Measurements from ENCODE around the gene NOL6.
A peak's percentile ranks its signal among the peaks of the same experiment; 100 is the strongest.

Gene NOL6

DNA sequence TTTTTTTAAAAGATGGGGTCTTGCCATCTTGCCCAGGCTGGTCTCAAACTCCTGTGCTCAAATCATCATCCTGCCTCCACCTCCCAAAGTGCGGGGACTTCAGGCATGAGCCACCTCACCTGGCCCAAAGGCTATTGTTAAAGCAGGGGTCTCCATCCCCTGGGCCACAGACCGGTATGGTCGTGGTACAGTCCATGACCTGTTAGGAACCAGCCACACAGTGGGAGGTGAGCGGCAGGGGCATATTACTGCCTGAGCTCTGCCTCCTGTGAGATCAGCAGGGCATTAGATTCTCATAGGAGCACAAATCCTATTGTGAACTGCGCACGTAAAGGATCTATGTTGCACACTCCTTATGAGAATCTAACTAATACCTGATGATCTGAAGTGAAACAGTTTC, 7.3 kb upstream of the NOL6 start:
- Histone ChIP-seq H2AFZ (ENCODE audit: low read depth, low read length) (no peak overlapping the region), H3K4me2 (ENCODE audit: insufficient read depth, low read length) (no peak overlapping the region), H3K27me3 (ENCODE audit: insufficient read depth, low read length, poor library complexity) (no peaks in the 10 kb centered on the region), H3K79me2 (ENCODE audit: insufficient read depth, low read length) (no peaks in the 10 kb centered on the region), H3K9me3 (ENCODE audit: insufficient read depth, low read length, severe bottlenecking) (no peaks in the 10 kb centered on the region), H3K27ac (ENCODE audit: low read length) (no peak overlapping the region), H3K4me1 (ENCODE audit: insufficient read depth, low read length) (no peaks in the 10 kb centered on the region), H3K9ac (ENCODE audit: low read depth, low read length) (no peak overlapping the region), H3K4me3 (ENCODE audit: low read depth in 1 of 2, low read length in 2 of 2) (no peak overlapping the region), H3K36me3 (ENCODE audit: insufficient read depth, low read length) (no peaks in the 10 kb centered on the region), H4K20me1 (ENCODE audit: insufficient read depth, low read length) (no peaks in the 10 kb centered on the region)
- no peak for DNase-seq
- TF ChIP-seq EZH2 (IDR thresholded peaks at IDR 0.05; ENCODE audit: borderline replicate concordance, low read depth, low read length, severe bottlenecking), result no peak
- TF ChIP-seq, protein P1, sequence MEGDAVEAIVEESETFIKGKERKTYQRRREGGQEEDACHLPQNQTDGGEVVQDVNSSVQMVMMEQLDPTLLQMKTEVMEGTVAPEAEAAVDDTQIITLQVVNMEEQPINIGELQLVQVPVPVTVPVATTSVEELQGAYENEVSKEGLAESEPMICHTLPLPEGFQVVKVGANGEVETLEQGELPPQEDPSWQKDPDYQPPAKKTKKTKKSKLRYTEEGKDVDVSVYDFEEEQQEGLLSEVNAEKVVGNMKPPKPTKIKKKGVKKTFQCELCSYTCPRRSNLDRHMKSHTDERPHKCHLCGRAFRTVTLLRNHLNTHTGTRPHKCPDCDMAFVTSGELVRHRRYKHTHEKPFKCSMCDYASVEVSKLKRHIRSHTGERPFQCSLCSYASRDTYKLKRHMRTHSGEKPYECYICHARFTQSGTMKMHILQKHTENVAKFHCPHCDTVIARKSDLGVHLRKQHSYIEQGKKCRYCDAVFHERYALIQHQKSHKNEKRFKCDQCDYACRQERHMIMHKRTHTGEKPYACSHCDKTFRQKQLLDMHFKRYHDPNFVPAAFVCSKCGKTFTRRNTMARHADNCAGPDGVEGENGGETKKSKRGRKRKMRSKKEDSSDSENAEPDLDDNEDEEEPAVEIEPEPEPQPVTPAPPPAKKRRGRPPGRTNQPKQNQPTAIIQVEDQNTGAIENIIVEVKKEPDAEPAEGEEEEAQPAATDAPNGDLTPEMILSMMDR (IDR thresholded peaks at IDR 0.05; ENCODE audit: borderline replicate concordance, extremely low read depth, low read length, poor library complexity, severe bottlenecking), result no peak
- ATAC-seq (ENCODE audit: insufficient read depth, low read depth), result no peak

DNA sequence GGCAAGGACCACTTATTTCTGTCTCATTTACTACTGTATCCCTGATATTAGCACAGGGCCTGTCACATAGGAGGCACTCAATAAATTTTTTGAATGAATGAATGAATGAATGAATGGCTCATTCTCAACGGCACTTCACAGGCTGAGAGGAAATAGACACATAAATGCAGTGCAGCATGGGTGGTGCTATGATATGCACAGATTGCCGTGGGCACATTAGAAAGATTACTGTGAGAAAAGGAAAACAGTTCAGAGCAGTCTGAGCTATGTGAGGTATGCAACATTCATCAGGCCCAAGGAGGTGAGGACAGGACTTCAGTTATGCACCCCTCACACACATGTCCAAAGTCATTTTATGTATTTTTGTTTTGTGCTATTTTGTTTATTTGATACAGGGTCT, 6.4 kb upstream of the NOL6 start:
- Histone ChIP-seq H4K20me1 (ENCODE audit: insufficient read depth, low read length) (no peaks in the 10 kb centered on the region), H3K27ac (ENCODE audit: low read length) (no peak overlapping the region), H3K79me2 (ENCODE audit: insufficient read depth, low read length) (no peaks in the 10 kb centered on the region), H3K4me2 (ENCODE audit: insufficient read depth, low read length) (no peak overlapping the region), H3K4me1 (ENCODE audit: insufficient read depth, low read length) (0 out of 2 replicates have a peak, but pooled peaks cover 3% of the 10 kb centered on the region), H3K36me3 (ENCODE audit: insufficient read depth, low read length) (no peaks in the 10 kb centered on the region), H3K9ac (ENCODE audit: low read depth, low read length) (no peak overlapping the region), H2AFZ (ENCODE audit: low read depth, low read length) (no peak overlapping the region), H3K4me3 (ENCODE audit: low read depth in 1 of 2, low read length in 2 of 2) (no peak overlapping the region), H3K9me3 (ENCODE audit: insufficient read depth, low read length, severe bottlenecking) (no peaks in the 10 kb centered on the region), H3K27me3 (ENCODE audit: insufficient read depth, low read length, poor library complexity) (no peaks in the 10 kb centered on the region)
- no peak for TF ChIP-seq EZH2 (IDR thresholded peaks at IDR 0.05; ENCODE audit: borderline replicate concordance, low read depth, low read length, severe bottlenecking)
- ATAC-seq (ENCODE audit: insufficient read depth, low read depth) (no peak), DNase-seq (no peak)

DNA sequence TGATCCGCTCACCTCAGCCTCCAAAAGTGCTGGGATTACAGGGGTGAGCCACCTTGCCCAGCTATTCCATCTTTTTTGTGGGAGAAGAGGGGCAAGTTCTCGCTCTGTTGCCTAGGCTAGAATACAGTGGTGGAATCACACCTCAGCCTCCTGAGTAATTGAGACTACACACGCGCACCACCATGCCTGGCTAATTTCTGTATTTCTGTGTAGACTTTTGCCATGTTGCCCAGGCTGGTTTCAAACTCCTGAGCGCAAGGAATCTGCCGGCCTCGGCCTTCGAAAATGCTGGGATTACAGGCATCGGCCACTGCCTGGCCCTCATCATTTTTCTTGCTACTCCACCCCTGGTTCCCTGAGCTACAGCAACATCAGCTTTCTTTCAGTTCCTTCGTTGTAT, 2.8 kb upstream of the NOL6 start:
- Histone ChIP-seq H3K36me3 (ENCODE audit: insufficient read depth, low read length) (peaks cover 11% of the 10 kb centered on the region), H3K27me3 (ENCODE audit: insufficient read depth, low read length, poor library complexity) (no peaks in the 10 kb centered on the region), H3K9ac (ENCODE audit: low read depth, low read length) (no peak overlapping the region), H3K4me1 (ENCODE audit: insufficient read depth, low read length) (peaks cover 27% of the 10 kb centered on the region), H3K4me2 (ENCODE audit: insufficient read depth, low read length) (no peak overlapping the region), H3K4me3 (ENCODE audit: low read depth in 1 of 2, low read length in 2 of 2) (no peak overlapping the region), H2AFZ (ENCODE audit: low read depth, low read length) (no peak overlapping the region), H3K27ac (ENCODE audit: low read length) (no peak overlapping the region), H3K9me3 (ENCODE audit: insufficient read depth, low read length, severe bottlenecking) (no peaks in the 10 kb centered on the region), H4K20me1 (ENCODE audit: insufficient read depth, low read length) (0 out of 2 replicates have a peak, but pooled peaks cover 4% of the 10 kb centered on the region), H3K79me2 (ENCODE audit: insufficient read depth, low read length) (peaks cover 30% of the 10 kb centered on the region)
- ATAC-seq (ENCODE audit: insufficient read depth, low read depth) (no peak), DNase-seq (no peak)
- TF ChIP-seq EZH2 (IDR thresholded peaks at IDR 0.05; ENCODE audit: borderline replicate concordance, low read depth, low read length, severe bottlenecking), result no peak
- TF ChIP-seq, protein P1 (IDR thresholded peaks at IDR 0.05; ENCODE audit: borderline replicate concordance, extremely low read depth, low read length, poor library complexity, severe bottlenecking), result no peak

DNA sequence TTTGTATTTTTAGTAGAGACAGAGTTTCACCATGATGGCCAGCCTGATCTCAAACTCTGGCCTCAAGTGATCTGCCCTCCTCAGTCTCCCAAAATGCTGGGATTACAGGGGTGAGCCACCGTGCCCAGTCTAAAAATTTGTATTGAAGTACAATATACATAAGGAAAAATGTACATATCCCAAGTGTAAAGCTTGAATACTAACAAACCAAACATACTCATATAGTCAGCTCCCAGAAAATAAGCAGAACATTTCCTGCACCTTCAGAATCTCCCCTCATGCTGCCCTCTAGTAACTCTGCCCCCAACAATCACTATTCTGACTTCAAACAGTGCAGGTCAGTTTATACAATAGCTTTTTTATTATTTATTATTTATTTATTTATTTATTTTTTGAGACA, 1.6 kb upstream of the NOL6 start:
- no peak for TF ChIP-seq EZH2 (IDR thresholded peaks at IDR 0.05; ENCODE audit: borderline replicate concordance, low read depth, low read length, severe bottlenecking)
- TF ChIP-seq, protein P1 (IDR thresholded peaks at IDR 0.05; ENCODE audit: borderline replicate concordance, extremely low read depth, low read length, poor library complexity, severe bottlenecking), result no peak
- H3K4me1 ChIP-seq (ENCODE audit: insufficient read depth, low read length), result peaks cover 30% of the 10 kb centered on the region
- no peak overlapping the region for H3K9ac ChIP-seq (ENCODE audit: low read depth, low read length)
- H3K9me3 ChIP-seq (ENCODE audit: insufficient read depth, low read length, severe bottlenecking), result no peaks in the 10 kb centered on the region
- H3K27me3 ChIP-seq (ENCODE audit: insufficient read depth, low read length, poor library complexity), result no peaks in the 10 kb centered on the region
- 0 out of 2 replicates have a peak, but pooled peaks cover 4% of the 10 kb centered on the region for H4K20me1 ChIP-seq (ENCODE audit: insufficient read depth, low read length)
- H3K27ac ChIP-seq (ENCODE audit: low read length), result no peak overlapping the region
- H3K4me3 ChIP-seq (ENCODE audit: low read depth in 1 of 2, low read length in 2 of 2), result no peak overlapping the region
- peaks cover 16% of the 10 kb centered on the region for H3K36me3 ChIP-seq (ENCODE audit: insufficient read depth, low read length)
- DNase-seq (no peak), ATAC-seq (ENCODE audit: insufficient read depth, low read depth) (no peak)
- H3K79me2 ChIP-seq (ENCODE audit: insufficient read depth, low read length), result peaks cover 34% of the 10 kb centered on the region
- peak overlapping the region; percentile 36; the same call in 1 of the 2 replicates for H3K4me2 ChIP-seq (ENCODE audit: insufficient read depth, low read length)
- no peak overlapping the region for H2AFZ ChIP-seq (ENCODE audit: low read depth, low read length)

All from DND-41 (cell line).